GM12892 (cell line): Measurements from ENCODE around the gene ARSA.

Source experiments
- POLR2AphosphoS5 ChIP-seq: IDR thresholded peaks from 2 replicates; pipeline ENCODE4 v1.6.1; 2011; ENCODE audit warnings: low read depth, low read length, control low read depth
- TAF1 ChIP-seq: IDR thresholded peaks from 2 replicates; pipeline ENCODE4 v1.6.1; 2011; ENCODE audit warnings: low read depth, mild to moderate bottlenecking, control low read depth, low read length, borderline replicate concordance

GRCh38 chr22:50587407-50587806 is 40.5 kb downstream of the ARSA start:
- TF ChIP-seq TAF1, result no peak
- TF ChIP-seq POLR2AphosphoS5, result no peak
